ENCODE results near the gene ZNF326. TPM values are rescaled to one million over a fixed set of nuclear protein-coding genes. Genes with fewer than 3 reads are reported as not detected.

The ZNF326 gene
- total RNA-seq, 1 donor from 2014 or later = 57.3 TPM

GRCh38 chr1:89953929-89954328 lies 41.0 kb upstream of the ZNF326 start:
- H3K4me3 Mint-ChIP-seq = no peak overlapping the region
- H3K36me3 Mint-ChIP-seq = no peaks in the 10 kb centered on the region
- no peak for DNase-seq (ENCODE audit: low spot score in 2 of 2, unreplicated experiment in 2 of 2)
- H3K27me3 Mint-ChIP-seq (ENCODE audit: low read depth) = no peaks in the 10 kb centered on the region
- peaks cover 8% of the 10 kb centered on the region for H3K4me1 Mint-ChIP-seq
- H3K27ac Mint-ChIP-seq = no peak overlapping the region
- no peaks in the 10 kb centered on the region for H3K9me3 Mint-ChIP-seq
- no peak for TF ChIP-seq CTCF (IDR thresholded peaks at IDR 0.05; ENCODE audit: unreplicated experiment)

GRCh38 chr1:89954401-89954800 lies 40.5 kb upstream of the ZNF326 start:
- Mint-ChIP-seq H3K36me3 (no peaks in the 10 kb centered on the region), H3K9me3 (peaks cover 2% of the 10 kb centered on the region), H3K4me3 (no peak overlapping the region), H3K27me3 (ENCODE audit: low read depth) (no peaks in the 10 kb centered on the region), H3K4me1 (peaks cover 8% of the 10 kb centered on the region), H3K27ac (no peak overlapping the region)
- TF ChIP-seq CTCF (IDR thresholded peaks at IDR 0.05; ENCODE audit: unreplicated experiment) = no peak
- DNase-seq (ENCODE audit: low spot score in 2 of 2, unreplicated experiment in 2 of 2) = no peak

- peaks cover 8% of the 10 kb centered on the region for H3K4me1 Mint-ChIP-seq
- H3K36me3 Mint-ChIP-seq = no peaks in the 10 kb centered on the region
- H3K9me3 Mint-ChIP-seq = peaks cover 8% of the 10 kb centered on the region
- TF ChIP-seq CTCF (IDR thresholded peaks at IDR 0.05; ENCODE audit: unreplicated experiment) = no peak
- H3K27ac Mint-ChIP-seq = no peak overlapping the region
- DNase-seq (ENCODE audit: low spot score in 2 of 2, unreplicated experiment in 2 of 2) = no peak
- H3K27me3 Mint-ChIP-seq (ENCODE audit: low read depth) = no peaks in the 10 kb centered on the region
- H3K4me3 Mint-ChIP-seq = no peak overlapping the region
Measured at GRCh38 chr1:89955311-89956205, 39.4 kb upstream of the ZNF326 start.

- DNase-seq (ENCODE audit: low spot score in 2 of 2, unreplicated experiment in 2 of 2) = no peak
- no peak overlapping the region for H3K4me3 Mint-ChIP-seq
- H3K27ac Mint-ChIP-seq = no peak overlapping the region
- H3K4me1 Mint-ChIP-seq = peaks cover 8% of the 10 kb centered on the region
- TF ChIP-seq CTCF (IDR thresholded peaks at IDR 0.05; ENCODE audit: unreplicated experiment) = no peak
- no peaks in the 10 kb centered on the region for H3K27me3 Mint-ChIP-seq (ENCODE audit: low read depth)
- H3K36me3 Mint-ChIP-seq = no peaks in the 10 kb centered on the region
- H3K9me3 Mint-ChIP-seq = peaks cover 8% of the 10 kb centered on the region
Measured at GRCh38 chr1:89957107-89957506, 37.8 kb upstream of the ZNF326 start.

GRCh38 chr1:89958851-89959654 lies 35.9 kb upstream of the ZNF326 start:
- no peak for DNase-seq (ENCODE audit: low spot score in 2 of 2, unreplicated experiment in 2 of 2)
- TF ChIP-seq CTCF (IDR thresholded peaks at IDR 0.05; ENCODE audit: unreplicated experiment) = no peak
- Mint-ChIP-seq H3K4me1 (peaks cover 8% of the 10 kb centered on the region), H3K9me3 (peaks cover 8% of the 10 kb centered on the region), H3K27me3 (ENCODE audit: low read depth) (no peaks in the 10 kb centered on the region), H3K36me3 (no peaks in the 10 kb centered on the region), H3K4me3 (no peak overlapping the region), H3K27ac (no peak overlapping the region)
